HFFc6 (cell line): ENCODE results near the gene TSNAXIP1. TPM values are rescaled to one million over a fixed set of nuclear protein-coding genes. Genes with fewer than 3 reads are reported as not detected.

Experiments used
- DNase-seq: peaks from one replicate; pipeline ENCODE4 v3.0.0-alpha.2; 2018
- H3K27ac Mint-ChIP-seq: 2 replicates; pipeline ENCODE4 v1.8.0; 2020; ENCODE audit warnings: mild to moderate bottlenecking, mixed read lengths
- H3K27me3 Mint-ChIP-seq: 2 replicates; pipeline ENCODE4 v1.8.0; 2021; ENCODE audit warnings: mild to moderate bottlenecking, moderate library complexity, mixed read lengths; ENCODE audit not compliant: insufficient read depth
- H3K36me3 Mint-ChIP-seq: 2 replicates; pipeline ENCODE4 v1.8.0; 2021; ENCODE audit warnings: low read depth, mixed read lengths
- H3K4me1 Mint-ChIP-seq: 2 replicates; pipeline ENCODE4 v1.8.0; 2020; ENCODE audit warnings: low read depth, mixed read lengths
- H3K4me3 Mint-ChIP-seq: 2 replicates; pipeline ENCODE4 v1.8.0; 2020; ENCODE audit warnings: mild to moderate bottlenecking, moderate library complexity, mixed read lengths
- H3K9me3 Mint-ChIP-seq: 2 replicates; pipeline ENCODE4 v1.8.0; 2020; ENCODE audit warnings: mild to moderate bottlenecking, mixed read lengths
- total RNA-seq, 6 experiments: library from RNA; stranded (reverse); fragmentation: NEBNext Ultra II Directional; extraction: Animal tissue kit (Norgen Biotek cat#: 25700); gene quantifications; 2 replicates in 1 of 6; 3 replicates in 5 of 6; pipeline ENCODE4 v1.2.3, GENCODE V29; 2021
- TF ChIP-seq, protein P1 (sequence below): fragments of 200-600 bp; sonication (generic); IDR thresholded peaks from 2 replicates; pipeline ENCODE4 v1.5.0; 2021; ENCODE audit warnings: antibody characterized with exemption, mild to moderate bottlenecking

Gene TSNAXIP1
- total RNA-seq, 6 experiments from 2014 or later, result 0.23 to 1.3 (median 0.79) TPM

GRCh38 chr16:67825119-67825518, 18.4 kb downstream of the TSNAXIP1 start:
- TF ChIP-seq, protein P1, sequence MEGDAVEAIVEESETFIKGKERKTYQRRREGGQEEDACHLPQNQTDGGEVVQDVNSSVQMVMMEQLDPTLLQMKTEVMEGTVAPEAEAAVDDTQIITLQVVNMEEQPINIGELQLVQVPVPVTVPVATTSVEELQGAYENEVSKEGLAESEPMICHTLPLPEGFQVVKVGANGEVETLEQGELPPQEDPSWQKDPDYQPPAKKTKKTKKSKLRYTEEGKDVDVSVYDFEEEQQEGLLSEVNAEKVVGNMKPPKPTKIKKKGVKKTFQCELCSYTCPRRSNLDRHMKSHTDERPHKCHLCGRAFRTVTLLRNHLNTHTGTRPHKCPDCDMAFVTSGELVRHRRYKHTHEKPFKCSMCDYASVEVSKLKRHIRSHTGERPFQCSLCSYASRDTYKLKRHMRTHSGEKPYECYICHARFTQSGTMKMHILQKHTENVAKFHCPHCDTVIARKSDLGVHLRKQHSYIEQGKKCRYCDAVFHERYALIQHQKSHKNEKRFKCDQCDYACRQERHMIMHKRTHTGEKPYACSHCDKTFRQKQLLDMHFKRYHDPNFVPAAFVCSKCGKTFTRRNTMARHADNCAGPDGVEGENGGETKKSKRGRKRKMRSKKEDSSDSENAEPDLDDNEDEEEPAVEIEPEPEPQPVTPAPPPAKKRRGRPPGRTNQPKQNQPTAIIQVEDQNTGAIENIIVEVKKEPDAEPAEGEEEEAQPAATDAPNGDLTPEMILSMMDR, result no peak
- H3K27ac Mint-ChIP-seq, result no peak overlapping the region
- no peaks in the 10 kb centered on the region for H3K9me3 Mint-ChIP-seq
- H3K4me1 Mint-ChIP-seq, result peaks cover 11% of the 10 kb centered on the region
- no peak for DNase-seq
- H3K27me3 Mint-ChIP-seq, result peaks cover 6% of the 10 kb centered on the region; the same call in 1 of the 2 replicates
- no peak overlapping the region for H3K4me3 Mint-ChIP-seq
- H3K36me3 Mint-ChIP-seq, result peaks cover 9% of the 10 kb centered on the region; the same call in 1 of the 2 replicates

DNA sequence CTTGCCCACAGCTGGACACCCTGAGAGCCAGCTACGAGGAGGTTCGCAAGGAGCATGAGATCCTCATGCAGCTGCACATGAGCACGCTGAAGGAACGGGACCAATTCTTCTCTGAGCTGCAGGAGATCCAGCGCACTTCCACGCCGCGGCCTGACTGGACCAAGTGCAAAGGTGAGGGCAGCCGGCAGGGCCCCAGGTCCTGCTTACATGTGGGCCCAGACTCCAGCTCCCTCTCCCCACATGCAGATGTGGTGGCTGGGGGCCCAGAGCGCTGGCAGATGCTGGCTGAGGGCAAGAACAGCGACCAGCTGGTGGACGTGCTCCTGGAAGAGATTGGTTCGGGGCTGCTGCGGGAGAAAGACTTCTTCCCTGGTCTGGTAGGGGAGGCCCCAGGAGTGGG, 19.2 kb downstream of the TSNAXIP1 start:
- Mint-ChIP-seq H3K9me3 (no peaks in the 10 kb centered on the region), H3K4me1 (peaks cover 11% of the 10 kb centered on the region), H3K36me3 (peaks cover 11% of the 10 kb centered on the region; the same call in 1 of the 2 replicates), H3K27ac (no peak overlapping the region), H3K4me3 (no peak overlapping the region), H3K27me3 (peaks cover 6% of the 10 kb centered on the region; the same call in 1 of the 2 replicates)
- no peak for DNase-seq
- TF ChIP-seq, protein P1, result no peak

- no peak overlapping the region for H3K4me3 Mint-ChIP-seq
- H3K9me3 Mint-ChIP-seq, result no peaks in the 10 kb centered on the region
- H3K36me3 Mint-ChIP-seq, result peaks cover 15% of the 10 kb centered on the region; the same call in 1 of the 2 replicates
- H3K4me1 Mint-ChIP-seq, result peaks cover 9% of the 10 kb centered on the region
- H3K27me3 Mint-ChIP-seq, result peaks cover 6% of the 10 kb centered on the region; the same call in 1 of the 2 replicates
- TF ChIP-seq, protein P1, result no peak
- no peak overlapping the region for H3K27ac Mint-ChIP-seq
- no peak for DNase-seq
Observed at GRCh38 chr16:67828651-67829050, 22.0 kb downstream of the TSNAXIP1 start.

DNA sequence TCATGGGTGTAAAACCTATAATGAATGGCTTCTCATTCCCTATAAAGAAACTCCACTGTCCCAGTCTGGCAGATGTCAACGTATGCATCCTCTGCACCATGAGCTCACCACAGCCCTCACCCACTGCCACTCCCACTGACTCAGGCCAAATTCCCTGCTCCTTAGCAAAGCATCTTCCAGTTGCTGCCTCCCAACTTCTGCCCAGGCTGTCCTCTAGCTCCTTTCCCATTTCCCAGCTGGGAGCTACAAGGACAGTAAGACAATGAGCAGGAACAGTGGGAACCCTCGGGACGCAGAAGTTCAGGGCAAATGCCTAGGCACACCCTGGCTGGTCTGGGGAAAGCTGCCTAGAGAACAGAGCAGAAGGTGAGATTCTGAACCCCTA, 26.3 kb downstream of the TSNAXIP1 start:
- TF ChIP-seq, protein P1, result no peak
- Mint-ChIP-seq H3K27me3 (peaks cover 3% of the 10 kb centered on the region; the same call in 1 of the 2 replicates), H3K27ac (peak overlapping the region; percentile 91), H3K4me1 (peaks cover 15% of the 10 kb centered on the region), H3K9me3 (no peaks in the 10 kb centered on the region), H3K4me3 (peak overlapping the region; percentile 88), H3K36me3 (peaks cover 11% of the 10 kb centered on the region; the same call in 1 of the 2 replicates)
- peak; percentile 85 for DNase-seq

DNA sequence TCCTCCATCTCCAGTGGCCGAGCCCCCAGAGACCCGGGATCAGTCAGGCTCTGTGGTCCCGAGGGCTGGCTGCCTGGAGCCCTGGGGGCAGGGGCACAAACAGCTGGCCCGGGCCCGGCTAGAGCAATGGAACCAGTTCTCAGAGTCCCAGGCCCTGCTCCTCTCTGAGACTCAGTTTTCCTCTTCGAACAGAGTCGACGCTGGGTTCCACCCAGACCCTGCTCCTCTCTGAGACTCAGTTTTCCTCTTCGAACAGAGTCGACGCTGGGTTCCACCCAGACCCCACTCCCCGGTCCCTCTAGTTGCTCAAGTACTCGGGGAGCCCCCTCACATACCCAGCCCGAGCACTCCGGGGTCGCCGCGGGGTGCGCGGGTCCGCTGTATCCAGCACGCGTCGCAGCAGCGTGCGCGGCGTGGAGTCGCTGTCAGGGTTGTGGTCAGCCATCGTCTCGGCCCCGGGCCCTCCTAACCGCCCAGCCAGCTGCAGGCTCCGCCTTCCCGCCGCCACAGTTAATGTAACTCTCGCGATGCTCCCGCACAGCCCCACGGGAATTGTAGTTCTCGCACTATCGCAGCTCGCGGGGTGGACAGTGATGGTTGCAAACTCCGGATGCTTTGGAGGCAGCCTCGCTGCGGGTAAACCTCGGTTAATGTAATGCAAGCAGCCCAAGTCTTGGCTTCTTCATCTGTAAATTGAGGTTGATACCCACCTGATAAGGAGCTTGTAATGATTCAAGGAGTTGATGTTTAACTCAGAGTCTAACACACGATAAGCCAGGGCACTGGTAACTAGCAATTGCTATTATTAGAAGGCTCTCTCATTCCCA, 26.9 kb downstream of the TSNAXIP1 start:
- H3K27ac Mint-ChIP-seq, result peak overlapping the region; percentile 91
- peaks cover 15% of the 10 kb centered on the region for H3K4me1 Mint-ChIP-seq
- H3K36me3 Mint-ChIP-seq, result peaks cover 11% of the 10 kb centered on the region; the same call in 1 of the 2 replicates
- H3K9me3 Mint-ChIP-seq, result no peaks in the 10 kb centered on the region
- peak; percentile 86 for DNase-seq
- TF ChIP-seq, protein P1, result no peak
- H3K4me3 Mint-ChIP-seq, result peak overlapping the region; percentile 88
- peaks cover 3% of the 10 kb centered on the region; the same call in 1 of the 2 replicates for H3K27me3 Mint-ChIP-seq
